ENCODE measurements around the gene SBK3.

- no peak for TF ChIP-seq POLR2A (IDR thresholded peaks at IDR 0.05)
- TF ChIP-seq, protein P1, sequence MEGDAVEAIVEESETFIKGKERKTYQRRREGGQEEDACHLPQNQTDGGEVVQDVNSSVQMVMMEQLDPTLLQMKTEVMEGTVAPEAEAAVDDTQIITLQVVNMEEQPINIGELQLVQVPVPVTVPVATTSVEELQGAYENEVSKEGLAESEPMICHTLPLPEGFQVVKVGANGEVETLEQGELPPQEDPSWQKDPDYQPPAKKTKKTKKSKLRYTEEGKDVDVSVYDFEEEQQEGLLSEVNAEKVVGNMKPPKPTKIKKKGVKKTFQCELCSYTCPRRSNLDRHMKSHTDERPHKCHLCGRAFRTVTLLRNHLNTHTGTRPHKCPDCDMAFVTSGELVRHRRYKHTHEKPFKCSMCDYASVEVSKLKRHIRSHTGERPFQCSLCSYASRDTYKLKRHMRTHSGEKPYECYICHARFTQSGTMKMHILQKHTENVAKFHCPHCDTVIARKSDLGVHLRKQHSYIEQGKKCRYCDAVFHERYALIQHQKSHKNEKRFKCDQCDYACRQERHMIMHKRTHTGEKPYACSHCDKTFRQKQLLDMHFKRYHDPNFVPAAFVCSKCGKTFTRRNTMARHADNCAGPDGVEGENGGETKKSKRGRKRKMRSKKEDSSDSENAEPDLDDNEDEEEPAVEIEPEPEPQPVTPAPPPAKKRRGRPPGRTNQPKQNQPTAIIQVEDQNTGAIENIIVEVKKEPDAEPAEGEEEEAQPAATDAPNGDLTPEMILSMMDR (IDR thresholded peaks at IDR 0.05): no peak
Measured at GRCh38 chr19:55588738-55589137, 43.4 kb upstream of the SBK3 start.

Data from transverse colon (tissue), 3 donors.